Astrocyte (in vitro differentiated cells and primary cell): ENCODE measurements around the gene PRKG1.

Source experiments
- EZH2 ChIP-seq: IDR thresholded peaks from 2 replicates; pipeline ENCODE4 v1.6.1; 2012; ENCODE audit warnings: mild to moderate bottlenecking, low read length, inconsistent platforms; ENCODE audit not compliant: insufficient read depth
- TF ChIP-seq, protein P1 (sequence below): IDR thresholded peaks from 2 replicates; pipeline ENCODE4 v1.5.1; 2011; ENCODE audit warnings: low read depth, mild to moderate bottlenecking, inconsistent platforms, low read length, moderate library complexity; ENCODE audit not compliant: insufficient read depth

GRCh38 chr10:52297747-52298146, 1223.5 kb downstream of the PRKG1 start:
- TF ChIP-seq, protein P1, sequence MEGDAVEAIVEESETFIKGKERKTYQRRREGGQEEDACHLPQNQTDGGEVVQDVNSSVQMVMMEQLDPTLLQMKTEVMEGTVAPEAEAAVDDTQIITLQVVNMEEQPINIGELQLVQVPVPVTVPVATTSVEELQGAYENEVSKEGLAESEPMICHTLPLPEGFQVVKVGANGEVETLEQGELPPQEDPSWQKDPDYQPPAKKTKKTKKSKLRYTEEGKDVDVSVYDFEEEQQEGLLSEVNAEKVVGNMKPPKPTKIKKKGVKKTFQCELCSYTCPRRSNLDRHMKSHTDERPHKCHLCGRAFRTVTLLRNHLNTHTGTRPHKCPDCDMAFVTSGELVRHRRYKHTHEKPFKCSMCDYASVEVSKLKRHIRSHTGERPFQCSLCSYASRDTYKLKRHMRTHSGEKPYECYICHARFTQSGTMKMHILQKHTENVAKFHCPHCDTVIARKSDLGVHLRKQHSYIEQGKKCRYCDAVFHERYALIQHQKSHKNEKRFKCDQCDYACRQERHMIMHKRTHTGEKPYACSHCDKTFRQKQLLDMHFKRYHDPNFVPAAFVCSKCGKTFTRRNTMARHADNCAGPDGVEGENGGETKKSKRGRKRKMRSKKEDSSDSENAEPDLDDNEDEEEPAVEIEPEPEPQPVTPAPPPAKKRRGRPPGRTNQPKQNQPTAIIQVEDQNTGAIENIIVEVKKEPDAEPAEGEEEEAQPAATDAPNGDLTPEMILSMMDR = no peak
- no peak for TF ChIP-seq EZH2
